AG20443 (cell line): ENCODE results near the gene SLX4IP.

Source experiments
- DNase-seq: peaks from one replicate; pipeline ENCODE4 v3.0.0; 2012; ENCODE audit warnings: low spot score, mixed read lengths

SLX4IP gene

GRCh38 chr20:10521836-10522235, 86.7 kb downstream of the SLX4IP start:
- no peak for DNase-seq

DNA sequence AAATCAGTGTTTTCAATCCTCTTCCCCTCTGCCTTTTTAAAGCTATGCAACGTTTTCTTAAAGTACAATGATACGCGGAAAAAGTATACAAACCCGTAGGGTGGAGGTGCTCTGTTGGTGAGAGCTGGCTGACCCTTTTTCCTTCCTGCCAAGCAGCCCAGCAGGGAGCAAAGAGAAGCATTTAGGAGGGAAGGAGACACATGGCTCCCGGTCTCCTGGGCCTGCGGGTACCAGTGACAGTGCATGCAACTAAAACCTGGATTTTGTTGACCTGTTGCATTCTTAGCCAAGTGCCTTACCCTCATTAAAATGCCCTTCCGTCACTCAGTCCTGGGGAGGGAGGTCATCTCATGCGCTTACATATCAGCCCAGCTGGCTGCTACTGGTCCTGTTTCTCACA, 87.2 kb downstream of the SLX4IP start:
- DNase-seq, result no peak

GRCh38 chr20:10523443-10523842, 88.3 kb downstream of the SLX4IP start:
- DNase-seq, result no peak

DNA sequence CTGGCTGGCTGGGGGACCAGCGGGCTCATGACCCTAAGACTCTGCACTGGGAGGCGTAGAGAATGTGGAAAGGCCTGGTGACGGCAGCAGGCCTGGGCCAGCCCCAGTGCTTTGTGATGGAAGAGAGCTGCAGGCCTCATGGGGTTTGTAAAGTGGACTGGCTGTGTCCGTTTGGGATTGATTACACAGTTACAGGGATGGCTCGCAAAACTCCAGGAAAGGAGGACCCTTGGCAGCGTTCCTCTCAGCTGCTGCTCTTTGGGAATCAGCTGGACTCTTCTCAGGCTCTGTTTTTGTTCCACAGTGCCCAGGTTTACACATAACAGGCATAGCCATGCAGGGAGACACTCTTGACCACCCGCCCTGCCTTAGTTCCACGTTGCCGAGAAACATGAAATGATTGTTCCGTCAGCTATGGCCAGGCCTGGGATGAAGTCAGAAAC, 89.0 kb downstream of the SLX4IP start:
- peak; percentile 16 for DNase-seq

DNA sequence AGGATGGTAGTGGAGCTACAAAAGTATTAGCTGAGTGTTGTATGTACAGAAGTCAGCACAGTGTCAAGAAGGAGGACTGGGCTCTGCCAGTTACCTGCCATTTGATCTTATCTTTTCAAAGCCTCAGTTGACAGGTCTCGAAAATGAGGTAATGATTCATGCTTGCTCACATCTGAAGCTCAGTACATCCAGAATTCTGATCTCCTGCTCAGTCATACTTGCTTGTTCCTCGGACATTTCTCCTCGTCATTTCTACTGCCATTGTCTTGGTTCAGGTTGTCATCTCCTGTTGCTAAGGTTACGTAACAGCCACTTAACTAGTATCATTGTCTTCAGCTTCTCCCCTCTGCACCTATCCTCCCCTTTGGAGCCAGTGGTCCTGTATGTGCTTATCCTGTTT, 89.5 kb downstream of the SLX4IP start:
- DNase-seq, result no peak

DNA sequence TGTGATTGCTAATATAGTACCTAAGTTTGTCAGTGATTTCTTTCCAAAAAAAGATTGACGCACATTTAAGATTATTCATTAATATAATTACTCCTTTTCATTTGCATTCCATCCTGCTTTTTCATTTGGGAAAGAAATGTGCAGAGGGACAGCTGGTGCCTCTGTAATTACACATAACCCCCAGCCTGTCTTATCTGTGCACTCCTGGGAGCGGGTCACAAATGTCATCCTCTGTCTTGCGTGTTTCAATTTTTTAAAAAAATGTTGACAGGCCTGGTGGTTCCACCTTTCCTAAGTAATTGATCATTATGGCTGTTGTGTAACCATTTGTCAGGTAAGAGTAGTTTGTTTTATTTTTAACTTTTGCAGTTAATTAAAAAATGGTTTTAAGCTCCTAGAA, 92.7 kb downstream of the SLX4IP start:
- DNase-seq, result no peak

DNA sequence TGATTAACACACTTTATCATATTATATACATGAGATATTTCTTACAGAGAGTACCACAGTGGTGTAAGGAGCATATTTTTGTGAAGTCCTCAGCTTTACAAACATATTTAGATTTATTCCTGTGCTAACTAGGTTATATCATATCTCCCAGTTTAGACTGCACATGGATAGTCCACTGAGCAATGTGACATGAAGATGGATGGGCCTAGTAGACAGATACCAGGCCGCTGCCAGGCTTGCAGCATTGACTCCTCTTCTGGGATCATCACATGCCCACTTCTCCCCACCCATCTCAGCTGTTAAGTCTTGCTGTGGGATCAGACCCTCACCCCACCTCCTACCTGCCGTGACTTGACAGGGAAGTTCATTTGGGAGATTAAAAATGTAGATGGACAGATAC, 95.8 kb downstream of the SLX4IP start:
- DNase-seq, result no peak

DNA sequence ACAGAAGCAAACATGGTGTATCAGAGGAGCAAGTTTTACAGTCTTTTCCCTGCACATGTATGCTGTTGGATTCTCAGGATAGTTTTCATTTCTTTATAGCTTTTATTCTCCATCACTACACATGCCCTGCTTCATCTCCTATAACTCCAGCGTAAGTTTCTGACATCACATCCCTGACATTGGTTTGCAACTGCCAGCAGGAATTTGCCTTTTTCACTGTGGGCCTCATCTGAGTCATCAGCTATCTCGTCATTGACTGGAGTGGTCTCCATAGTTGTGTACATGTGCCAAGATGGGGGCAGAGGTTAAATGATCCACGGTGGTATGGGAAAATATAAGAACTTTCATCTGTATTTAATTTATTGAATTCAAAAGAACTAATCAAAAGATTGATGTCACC, 96.7 kb downstream of the SLX4IP start:
- DNase-seq, result no peak

GRCh38 chr20:10532361-10532760, 97.3 kb downstream of the SLX4IP start:
- DNase-seq, result no peak

DNA sequence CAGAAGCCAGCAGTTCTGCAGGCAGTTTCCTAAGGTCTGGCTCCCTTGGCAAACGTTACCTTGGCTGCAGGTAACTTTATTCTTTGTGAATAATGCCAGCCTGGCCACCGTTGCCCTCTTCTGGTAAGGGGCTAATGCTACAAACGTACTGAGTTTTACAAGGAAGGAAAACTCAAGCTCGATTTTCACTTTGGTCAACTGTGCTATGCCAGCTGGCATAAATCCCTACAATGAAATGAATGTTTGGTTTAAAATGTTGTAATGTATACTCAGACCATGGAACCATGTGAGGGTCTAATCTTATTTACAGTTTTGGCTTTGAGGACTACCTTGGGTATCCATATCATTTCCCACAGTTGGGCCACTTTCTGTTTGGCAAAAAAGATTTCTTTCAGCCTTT, 101.4 kb downstream of the SLX4IP start:
- no peak for DNase-seq

DNA sequence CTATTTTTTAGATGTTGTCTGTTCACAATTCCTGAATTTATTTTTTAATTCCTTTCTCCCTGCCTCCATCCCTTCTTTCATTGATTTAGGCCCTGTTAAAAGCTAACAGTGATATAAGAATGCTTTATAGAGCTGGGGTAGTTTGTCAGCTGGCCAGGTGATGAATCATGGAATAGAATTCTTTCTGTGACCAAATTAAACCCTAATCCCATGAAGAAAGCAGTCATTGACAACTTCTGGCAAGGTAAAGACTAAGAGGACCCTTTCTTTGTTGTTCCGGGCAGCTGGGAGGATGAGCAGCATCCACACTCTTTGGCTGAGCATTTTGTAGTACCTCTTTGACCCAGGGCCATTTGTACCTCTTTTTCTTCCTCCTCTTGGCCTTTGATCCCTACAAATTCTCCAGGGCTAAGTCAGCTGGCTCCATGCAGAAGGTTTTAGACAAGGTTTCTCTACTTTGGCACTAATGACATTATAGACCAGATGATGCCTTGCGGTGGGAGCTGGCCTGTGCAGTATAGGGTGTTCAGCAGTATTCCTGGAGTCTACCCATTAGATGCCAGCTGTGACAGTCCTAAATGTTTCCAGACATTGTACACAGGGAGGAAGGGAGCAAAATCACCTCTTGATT, 102.9 kb downstream of the SLX4IP start:
- DNase-seq, result peak; percentile 21

GRCh38 chr20:10538768-10539167, 103.7 kb downstream of the SLX4IP start:
- no peak for DNase-seq

DNA sequence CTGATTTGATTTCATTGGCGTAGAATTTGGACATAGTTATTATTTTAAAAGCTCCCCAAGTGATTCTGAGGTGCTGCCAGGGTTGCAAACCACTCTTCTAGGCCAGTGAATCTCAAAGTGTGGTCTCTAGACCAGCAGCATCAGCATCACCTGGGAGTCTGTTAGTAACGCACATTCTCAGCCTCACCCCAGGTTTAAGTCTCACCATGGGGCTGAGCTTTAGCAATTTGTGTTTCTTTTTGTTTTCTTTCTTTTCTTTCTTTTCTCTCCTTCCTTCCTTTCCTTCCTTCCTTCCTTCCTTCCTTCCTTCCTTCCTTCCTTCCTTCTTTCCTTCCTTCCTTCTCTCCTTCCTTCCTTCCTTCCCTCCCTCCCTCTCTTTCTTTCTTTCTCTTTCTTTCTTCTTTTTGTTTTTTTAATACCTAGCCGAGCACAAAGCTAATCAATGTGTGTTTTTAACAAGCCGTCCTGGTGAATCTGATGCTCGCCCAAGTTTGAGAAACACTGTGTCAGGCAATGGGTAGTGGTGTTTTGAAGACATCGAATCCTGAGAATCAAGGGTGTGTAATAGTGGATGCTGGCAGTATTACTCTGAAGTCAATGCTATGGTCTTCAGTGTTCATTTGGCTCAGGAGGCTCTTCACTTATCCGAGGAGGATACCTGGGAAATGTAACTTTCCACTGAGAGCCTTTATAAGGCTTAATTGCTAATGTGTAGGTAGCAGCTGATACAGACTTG, 104.9 kb downstream of the SLX4IP start:
- no peak for DNase-seq

DNA sequence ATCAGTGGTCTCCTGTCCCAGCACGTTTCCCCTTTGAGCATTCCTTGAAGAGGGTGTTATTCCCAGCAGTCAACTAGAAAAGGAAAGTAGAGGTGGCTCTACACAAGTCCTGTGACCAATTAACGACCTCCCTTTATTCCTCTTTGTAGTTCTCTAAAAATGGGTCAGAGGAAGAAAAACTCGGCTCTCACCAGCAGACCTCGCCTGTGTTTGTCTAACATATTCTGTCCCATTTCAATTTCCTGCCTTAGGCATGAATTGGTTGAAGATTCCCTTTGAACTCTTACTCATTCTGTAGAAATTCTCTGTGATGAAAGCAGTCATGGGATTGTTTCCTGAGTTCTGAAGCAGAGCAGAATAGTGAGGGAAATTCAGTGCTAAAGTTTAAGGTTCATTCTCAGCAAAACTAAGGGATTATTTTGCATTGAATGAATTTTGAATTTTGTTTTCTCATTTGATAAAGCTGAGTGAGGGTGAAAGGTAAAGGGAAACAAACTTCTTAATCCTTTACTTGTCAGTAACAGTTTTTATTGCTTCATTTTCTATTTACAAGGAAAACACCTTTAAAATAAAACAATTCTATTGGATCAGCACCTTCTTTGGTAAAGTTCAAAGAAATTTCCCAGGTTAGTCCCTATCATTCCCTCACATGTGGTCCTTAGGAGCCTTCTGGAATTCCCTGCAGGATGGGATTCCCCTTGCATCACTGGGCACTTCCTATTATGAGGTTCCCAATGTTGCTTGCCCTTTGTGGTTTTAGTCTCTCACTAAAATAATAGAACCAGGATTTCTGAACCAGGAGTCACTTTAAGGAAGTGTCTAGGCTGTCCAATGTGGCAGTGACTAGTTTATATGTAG, 105.8 kb downstream of the SLX4IP start:
- peak; percentile 65 for DNase-seq

- DNase-seq, result no peak
These were observed 106.7 kb downstream of the SLX4IP start for GRCh38 chr20:10541668-10542411.

GRCh38 chr20:10542442-10542841, 107.3 kb downstream of the SLX4IP start:
- DNase-seq, result no peak

- no peak for DNase-seq
These were observed 108.4 kb downstream of the SLX4IP start for GRCh38 chr20:10543480-10543879.

DNA sequence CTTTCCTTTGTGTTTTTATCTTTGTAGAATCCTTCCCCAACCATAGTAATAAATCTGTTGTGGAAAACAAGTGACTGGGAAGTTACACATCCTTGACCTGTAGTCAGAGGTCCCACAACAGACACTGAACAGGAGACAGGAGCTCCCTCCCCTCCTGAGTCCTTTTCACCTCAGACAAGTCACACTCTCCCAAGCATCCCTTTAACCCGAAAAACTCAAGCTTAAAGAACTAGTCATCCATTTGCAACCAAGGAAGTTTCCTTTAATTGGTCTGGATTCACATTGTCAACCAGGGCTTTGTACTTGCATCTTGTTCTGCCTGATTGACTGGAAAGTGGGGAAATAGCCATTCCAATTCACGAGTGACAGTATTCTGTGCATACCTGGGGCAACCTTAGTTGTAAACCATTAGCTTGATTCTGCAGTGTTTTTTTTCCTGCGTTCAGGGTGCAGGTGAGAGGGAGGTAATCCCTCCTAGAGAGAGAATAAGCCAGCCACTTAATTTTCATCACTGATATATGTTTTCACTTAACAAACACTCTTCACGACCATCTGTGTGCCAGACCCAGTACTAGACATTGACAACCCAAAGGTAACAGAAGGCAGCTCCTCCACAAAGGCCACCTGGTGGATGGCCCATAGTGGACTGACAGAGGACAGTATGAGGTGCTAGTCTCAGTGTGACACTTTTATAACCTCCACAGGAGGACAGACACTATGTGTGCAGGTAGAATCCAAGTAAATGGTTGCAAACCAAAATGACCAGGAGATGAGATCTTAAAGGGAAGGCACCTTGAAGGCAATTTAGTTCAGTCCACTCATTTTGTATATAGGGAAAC, 112.4 kb downstream of the SLX4IP start:
- DNase-seq, result no peak

GRCh38 chr20:10549511-10549910, 114.4 kb downstream of the SLX4IP start:
- no peak for DNase-seq

- no peak for DNase-seq
These were observed 115.4 kb downstream of the SLX4IP start for GRCh38 chr20:10550204-10551118.
